Measurements from ENCODE around the gene ABCA7. TPM values are rescaled to one million over a fixed set of nuclear protein-coding genes. Genes with fewer than 3 reads are reported as not detected.

ABCA7 gene
- total and polyA plus RNA-seq, 2 of the 13 experiments (the other 11 are each of a cell fraction or from before 2014, with no cell fraction given), result 4.4 to 32.4 TPM

DNA sequence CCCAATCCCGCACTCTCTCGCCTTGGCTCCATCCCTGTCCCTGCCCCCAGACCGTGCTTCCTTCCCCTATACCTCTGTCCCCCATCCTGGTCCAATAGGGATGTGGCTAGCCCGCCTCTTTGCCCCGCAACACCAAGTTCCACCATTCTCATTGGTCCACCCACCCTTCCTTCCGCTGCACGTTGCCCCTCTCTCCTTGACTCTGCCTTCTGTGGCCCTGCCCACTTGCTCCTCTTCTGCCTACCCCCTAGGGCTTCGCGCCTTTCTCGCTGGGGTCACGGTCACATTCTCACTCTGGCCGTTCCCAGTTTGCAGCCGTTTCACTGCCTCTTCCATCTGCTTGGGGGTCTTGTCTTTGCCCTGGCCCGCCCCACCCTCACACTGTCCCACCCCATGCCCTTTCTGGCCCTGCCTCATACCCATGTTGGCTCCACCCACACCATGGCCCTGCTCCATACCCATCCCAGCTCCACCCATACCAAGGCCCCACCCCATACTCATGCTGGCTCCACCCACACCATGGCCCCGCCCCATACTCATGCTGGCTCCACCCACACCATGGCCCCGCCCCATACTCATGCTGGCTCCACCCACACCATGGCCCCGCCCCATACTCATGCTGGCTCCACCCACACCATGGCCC, 22.6 kb downstream of the ABCA7 start:
- in situ Hi-C loops (cut with HindIII; ENCODE audit: extremely low pct_ligation_motif_present, low pct_unique_long_range_greater_than_20kb) (no loop called here), intact Hi-C loops (cut with micrococcal nuclease; ENCODE audit: unreplicated experiment) (no loop called here)
- WGBS (ENCODE audit: low lambda C conversion rate), result 91% methylated on average over 17 of the region's 17 CpGs
- Histone ChIP-seq H2AFZ (ENCODE audit: low read length) (no peak overlapping the region), H3K4me2 (ENCODE audit: low read depth, low read length) (no peak overlapping the region), H4K20me1 (ENCODE audit: insufficient read depth, low read length) (no peaks in the 10 kb centered on the region), H3K79me2 (ENCODE audit: insufficient read depth, low read length) (no peaks in the 10 kb centered on the region), H3K9me3 (ENCODE audit: low read length) (no peaks in the 10 kb centered on the region), H3K4me1 (ENCODE audit: insufficient read depth, low read length) (peaks cover 29% of the 10 kb centered on the region), H3K27me3 (ENCODE audit: control insufficient read depth in 1 of 2, insufficient read depth in 2 of 2, low read length in 2 of 2) (no peaks in the 10 kb centered on the region; a peak in 1 of 5 replicates), H3K36me3 (replicated peaks in 1 of 2; ENCODE audit: control insufficient read depth in 1 of 2, insufficient read depth in 2 of 2, low read length in 2 of 2) (peaks cover 3 to 4% of the 10 kb centered on the region in 2 experiments; a peak in 2 of 5 replicates), H3K9ac (ENCODE audit: insufficient read depth, low read depth, low read length) (no peak overlapping the region), H3K27ac (ENCODE audit: extremely low read length, insufficient read depth, low read length) (no peak overlapping the region), H3K4me3 (replicated peaks in 1 of 3; ENCODE audit: insufficient read depth in 1 of 3, low read depth in 2 of 3, low read length in 3 of 3) (no peak overlapping the region)
- DNase-seq (ENCODE audit: low spot score), result no peak
- ChIA-PET POLR2A (no interaction called here), CTCF (ENCODE audit: low intra/inter-chr PET ratio, low total read pairs) (no interaction called here)
- BruUV-seq (replicated peaks), result no TSS peak
- FAIRE-seq, result no peak
- no peak for ATAC-seq
- TF ChIP-seq ZNF747 (CRISPR knock-in tag; IDR thresholded peaks at IDR 0.05; ENCODE audit: borderline replicate concordance) (no peak), PHB2 (IDR thresholded peaks at IDR 0.05; ENCODE audit: partially characterized antibody) (no peak), IKZF4 (CRISPR knock-in tag; IDR thresholded peaks at IDR 0.05; ENCODE audit: borderline replicate concordance, low read depth, not compliant biosample characterization) (no peak), TRIM24 (CRISPR knock-in tag; IDR thresholded peaks at IDR 0.05) (no peak)
- TF ChIP-seq, protein P1, sequence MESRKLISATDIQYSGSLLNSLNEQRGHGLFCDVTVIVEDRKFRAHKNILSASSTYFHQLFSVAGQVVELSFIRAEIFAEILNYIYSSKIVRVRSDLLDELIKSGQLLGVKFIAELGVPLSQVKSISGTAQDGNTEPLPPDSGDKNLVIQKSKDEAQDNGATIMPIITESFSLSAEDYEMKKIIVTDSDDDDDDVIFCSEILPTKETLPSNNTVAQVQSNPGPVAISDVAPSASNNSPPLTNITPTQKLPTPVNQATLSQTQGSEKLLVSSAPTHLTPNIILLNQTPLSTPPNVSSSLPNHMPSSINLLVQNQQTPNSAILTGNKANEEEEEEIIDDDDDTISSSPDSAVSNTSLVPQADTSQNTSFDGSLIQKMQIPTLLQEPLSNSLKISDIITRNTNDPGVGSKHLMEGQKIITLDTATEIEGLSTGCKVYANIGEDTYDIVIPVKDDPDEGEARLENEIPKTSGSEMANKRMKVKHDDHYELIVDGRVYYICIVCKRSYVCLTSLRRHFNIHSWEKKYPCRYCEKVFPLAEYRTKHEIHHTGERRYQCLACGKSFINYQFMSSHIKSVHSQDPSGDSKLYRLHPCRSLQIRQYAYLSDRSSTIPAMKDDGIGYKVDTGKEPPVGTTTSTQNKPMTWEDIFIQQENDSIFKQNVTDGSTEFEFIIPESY (CRISPR knock-in tag; IDR thresholded peaks at IDR 0.05), result 0 out of 2 replicates have a peak, but pooled peaks have one; percentile 34
- TF ChIP-seq, protein P2, sequence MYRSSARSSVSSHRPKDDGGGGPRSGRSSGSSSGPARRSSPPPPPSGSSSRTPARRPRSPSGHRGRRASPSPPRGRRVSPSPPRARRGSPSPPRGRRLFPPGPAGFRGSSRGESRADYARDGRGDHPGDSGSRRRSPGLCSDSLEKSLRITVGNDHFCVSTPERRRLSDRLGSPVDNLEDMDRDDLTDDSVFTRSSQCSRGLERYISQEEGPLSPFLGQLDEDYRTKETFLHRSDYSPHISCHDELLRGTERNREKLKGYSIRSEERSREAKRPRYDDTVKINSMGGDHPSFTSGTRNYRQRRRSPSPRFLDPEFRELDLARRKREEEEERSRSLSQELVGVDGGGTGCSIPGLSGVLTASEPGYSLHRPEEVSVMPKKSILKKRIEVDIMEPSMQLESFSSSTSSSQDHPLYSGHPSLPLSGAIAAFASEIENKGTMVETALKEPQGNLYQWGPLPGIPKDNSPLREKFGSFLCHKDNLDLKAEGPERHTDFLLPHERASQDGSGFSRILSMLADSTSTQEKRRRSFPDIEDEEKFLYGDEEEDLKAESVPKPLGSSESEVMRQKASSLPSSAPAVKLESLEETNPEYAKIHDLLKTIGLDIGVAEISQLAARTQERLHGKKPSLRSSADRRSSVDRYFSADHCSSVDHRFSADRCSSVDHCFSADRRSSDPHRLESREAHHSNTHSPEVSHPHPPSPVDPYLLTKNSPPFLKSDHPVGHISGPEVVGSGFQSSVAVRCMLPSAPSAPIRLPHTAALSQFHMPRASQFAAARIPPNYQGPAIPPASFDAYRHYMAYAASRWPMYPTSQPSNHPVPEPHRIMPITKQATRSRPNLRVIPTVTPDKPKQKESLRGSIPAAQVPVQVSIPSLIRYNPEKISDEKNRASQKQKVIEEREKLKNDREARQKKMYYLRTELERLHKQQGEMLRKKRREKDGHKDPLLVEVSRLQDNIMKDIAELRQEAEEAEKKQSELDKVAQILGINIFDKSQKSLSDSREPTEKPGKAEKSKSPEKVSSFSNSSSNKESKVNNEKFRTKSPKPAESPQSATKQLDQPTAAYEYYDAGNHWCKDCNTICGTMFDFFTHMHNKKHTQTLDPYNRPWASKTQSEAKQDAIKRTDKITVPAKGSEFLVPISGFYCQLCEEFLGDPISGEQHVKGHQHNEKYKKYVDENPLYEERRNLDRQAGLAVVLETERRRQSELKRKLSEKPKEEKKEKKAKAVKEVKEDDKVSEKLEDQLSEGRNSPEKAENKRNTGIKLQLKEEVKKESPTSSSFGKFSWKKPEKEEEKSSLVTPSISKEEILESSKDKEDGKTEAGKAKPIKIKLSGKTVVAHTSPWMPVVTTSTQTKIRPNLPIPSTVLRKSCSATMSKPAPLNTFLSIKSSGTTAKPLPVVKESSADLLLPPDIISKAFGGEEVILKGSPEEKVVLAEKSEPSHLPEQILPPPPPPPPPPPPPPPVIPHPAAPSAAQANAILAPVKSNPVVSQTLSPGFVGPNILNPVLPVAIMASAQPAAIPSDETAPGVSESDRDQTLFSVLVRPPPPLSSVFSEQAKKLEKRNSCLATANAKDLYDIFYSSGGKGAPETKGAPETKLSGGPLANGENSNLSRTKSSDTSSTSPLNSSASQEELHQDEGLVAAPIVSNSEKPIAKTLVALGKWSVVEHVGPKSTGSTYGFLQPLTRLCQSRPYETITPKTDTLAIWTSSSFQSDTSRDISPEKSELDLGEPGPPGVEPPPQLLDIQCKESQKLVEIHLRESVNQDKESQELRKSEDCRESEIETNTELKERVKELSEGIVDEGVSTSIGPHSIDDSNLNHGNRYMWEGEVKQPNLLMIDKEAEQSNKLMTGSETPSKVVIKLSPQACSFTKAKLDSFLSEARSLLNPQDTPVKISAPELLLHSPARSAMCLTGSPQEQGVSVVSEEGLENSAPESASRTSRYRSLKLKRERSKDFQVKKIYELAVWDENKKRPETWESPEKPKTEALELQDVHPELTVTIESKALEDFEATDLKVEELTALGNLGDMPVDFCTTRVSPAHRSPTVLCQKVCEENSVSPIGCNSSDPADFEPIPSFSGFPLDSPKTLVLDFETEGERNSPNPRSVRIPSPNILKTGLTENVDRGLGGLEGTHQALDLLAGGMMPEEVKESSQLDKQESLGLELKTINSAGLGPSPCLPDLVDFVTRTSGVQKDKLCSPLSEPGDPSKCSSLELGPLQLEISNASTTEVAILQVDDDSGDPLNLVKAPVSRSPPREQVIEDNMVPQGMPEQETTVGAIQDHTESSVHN (CRISPR knock-in tag; IDR thresholded peaks at IDR 0.05), result no peak
- TF ChIP-seq, protein P3, sequence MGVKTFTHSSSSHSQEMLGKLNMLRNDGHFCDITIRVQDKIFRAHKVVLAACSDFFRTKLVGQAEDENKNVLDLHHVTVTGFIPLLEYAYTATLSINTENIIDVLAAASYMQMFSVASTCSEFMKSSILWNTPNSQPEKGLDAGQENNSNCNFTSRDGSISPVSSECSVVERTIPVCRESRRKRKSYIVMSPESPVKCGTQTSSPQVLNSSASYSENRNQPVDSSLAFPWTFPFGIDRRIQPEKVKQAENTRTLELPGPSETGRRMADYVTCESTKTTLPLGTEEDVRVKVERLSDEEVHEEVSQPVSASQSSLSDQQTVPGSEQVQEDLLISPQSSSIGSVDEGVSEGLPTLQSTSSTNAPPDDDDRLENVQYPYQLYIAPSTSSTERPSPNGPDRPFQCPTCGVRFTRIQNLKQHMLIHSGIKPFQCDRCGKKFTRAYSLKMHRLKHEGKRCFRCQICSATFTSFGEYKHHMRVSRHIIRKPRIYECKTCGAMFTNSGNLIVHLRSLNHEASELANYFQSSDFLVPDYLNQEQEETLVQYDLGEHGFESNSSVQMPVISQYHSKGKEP (CRISPR knock-in tag; IDR thresholded peaks at IDR 0.05), result no peak
- TF ChIP-seq, protein P4, sequence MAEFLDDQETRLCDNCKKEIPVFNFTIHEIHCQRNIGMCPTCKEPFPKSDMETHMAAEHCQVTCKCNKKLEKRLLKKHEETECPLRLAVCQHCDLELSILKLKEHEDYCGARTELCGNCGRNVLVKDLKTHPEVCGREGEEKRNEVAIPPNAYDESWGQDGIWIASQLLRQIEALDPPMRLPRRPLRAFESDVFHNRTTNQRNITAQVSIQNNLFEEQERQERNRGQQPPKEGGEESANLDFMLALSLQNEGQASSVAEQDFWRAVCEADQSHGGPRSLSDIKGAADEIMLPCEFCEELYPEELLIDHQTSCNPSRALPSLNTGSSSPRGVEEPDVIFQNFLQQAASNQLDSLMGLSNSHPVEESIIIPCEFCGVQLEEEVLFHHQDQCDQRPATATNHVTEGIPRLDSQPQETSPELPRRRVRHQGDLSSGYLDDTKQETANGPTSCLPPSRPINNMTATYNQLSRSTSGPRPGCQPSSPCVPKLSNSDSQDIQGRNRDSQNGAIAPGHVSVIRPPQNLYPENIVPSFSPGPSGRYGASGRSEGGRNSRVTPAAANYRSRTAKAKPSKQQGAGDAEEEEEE (CRISPR knock-in tag; IDR thresholded peaks at IDR 0.05; ENCODE audit: borderline replicate concordance), result no peak

All from HepG2 (cell line).